Retinal pigment epithelial cell (primary cell): ENCODE measurements around the gene PRDM16.

Experiments used
- DNase-seq: peaks from one replicate; pipeline ENCODE4 v3.0.0-alpha.2; 2010; ENCODE audit warnings: low read depth
- H3K4me3 ChIP-seq: 2 replicates; pipeline ENCODE4 v1.5.1; 2011; ENCODE audit warnings: mild to moderate bottlenecking, low read length, control low read depth, moderate library complexity
- TF ChIP-seq, protein P1 (sequence below): conservative IDR thresholded peaks from 2 replicates; pipeline ENCODE4 v1.5.1; 2011; ENCODE audit warnings: low read depth, low read length, control low read depth, inconsistent platforms

Gene PRDM16

DNA sequence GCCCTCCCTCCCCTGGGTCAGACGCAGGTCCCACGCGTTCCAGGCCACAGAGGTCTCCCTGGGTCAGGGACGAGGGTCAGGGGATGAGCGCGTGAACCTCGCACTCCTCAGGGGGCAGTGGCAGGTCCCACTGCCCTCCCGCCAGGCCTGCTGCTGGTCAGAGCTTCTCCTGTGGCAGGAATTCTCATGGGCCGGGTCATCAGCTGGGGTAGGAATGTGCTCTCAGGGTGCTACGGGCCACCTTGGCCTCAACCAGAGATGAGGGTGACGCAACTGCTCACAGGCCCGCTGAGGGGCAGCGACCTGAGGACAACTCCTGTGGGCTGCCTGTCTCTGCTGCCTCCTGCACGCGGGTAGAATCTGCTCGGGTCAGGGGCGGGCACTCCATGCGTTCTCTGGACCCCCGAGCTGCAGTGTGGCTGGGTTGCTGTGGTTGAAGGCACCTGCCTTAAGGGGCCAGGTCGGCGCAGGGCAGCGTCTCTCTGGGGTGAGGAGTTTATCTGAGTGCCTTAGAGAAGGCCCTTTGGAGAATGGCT is 128.8 kb downstream of the PRDM16 start:
- no peak for DNase-seq
- TF ChIP-seq, protein P1, sequence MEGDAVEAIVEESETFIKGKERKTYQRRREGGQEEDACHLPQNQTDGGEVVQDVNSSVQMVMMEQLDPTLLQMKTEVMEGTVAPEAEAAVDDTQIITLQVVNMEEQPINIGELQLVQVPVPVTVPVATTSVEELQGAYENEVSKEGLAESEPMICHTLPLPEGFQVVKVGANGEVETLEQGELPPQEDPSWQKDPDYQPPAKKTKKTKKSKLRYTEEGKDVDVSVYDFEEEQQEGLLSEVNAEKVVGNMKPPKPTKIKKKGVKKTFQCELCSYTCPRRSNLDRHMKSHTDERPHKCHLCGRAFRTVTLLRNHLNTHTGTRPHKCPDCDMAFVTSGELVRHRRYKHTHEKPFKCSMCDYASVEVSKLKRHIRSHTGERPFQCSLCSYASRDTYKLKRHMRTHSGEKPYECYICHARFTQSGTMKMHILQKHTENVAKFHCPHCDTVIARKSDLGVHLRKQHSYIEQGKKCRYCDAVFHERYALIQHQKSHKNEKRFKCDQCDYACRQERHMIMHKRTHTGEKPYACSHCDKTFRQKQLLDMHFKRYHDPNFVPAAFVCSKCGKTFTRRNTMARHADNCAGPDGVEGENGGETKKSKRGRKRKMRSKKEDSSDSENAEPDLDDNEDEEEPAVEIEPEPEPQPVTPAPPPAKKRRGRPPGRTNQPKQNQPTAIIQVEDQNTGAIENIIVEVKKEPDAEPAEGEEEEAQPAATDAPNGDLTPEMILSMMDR = no peak
- H3K4me3 ChIP-seq = no peak overlapping the region

DNA sequence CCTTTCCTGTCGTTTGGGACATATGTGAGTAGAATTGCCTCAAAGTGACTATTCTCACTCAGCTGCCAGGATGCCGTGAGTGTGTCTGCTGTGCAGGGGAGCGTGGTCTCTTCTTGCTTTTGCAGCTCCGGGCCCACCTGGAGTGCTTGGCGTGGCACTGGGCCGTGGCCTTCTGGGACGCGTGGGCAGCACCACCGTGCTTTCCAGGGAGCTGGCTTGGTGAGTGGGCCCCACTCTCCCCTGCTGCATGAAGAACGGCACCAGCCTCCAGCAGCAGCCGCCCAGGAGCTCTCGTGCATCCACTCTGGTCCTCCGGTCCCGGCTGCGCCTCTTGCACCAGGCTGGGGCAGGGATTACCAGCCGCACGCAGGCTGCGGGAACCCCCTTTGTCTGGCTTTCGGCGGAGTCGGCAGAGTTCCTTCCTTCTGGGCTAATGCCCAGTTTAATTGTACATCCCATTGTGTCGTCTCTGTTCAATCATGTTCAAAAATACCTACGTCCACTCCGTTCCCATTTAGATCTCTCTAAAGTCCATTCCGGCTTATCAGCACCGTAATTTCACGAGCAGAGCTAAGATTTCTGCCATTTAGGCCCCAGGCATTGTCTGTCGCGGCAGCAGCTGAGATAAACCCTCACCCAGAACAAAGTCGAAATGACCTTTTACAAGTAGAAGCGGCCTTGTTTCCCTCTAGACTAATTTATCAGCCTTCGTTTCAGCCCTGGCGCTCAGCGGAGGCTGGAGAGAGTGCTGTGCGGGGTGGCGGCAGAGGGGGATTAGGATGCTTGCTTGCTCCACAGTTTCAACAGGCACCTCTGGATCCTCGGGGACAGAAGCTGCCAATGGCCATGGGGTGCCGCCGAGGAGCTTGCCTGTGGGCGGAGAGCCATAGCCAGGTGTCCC is 129.6 kb downstream of the PRDM16 start:
- H3K4me3 ChIP-seq = no peak overlapping the region
- DNase-seq = no peak
- TF ChIP-seq, protein P1 = no peak

DNA sequence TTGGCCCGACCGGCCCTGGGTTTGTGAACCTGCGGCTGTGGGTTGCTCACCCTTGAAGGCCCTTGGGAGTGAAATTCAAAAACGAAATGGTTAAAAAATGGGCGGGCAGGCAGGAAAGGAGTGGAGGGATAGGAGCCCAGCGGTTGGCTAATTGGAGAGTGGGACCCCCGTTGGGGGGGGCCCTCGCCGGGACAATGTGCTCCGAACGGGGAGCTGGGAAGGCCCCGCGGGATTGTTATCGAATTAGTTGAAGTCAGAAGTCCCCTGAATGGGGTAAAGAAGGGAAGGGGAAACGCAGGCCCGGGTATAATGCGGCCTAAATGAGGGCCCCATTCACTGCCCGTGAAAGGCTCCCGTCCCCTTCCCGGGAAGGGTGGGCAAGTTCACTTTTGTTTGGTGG is 135.7 kb downstream of the PRDM16 start:
- TF ChIP-seq, protein P1 = no peak
- DNase-seq = no peak
- H3K4me3 ChIP-seq = no peak overlapping the region

- no peak for DNase-seq
- no peak overlapping the region for H3K4me3 ChIP-seq
- TF ChIP-seq, protein P1 = no peak
Observed at GRCh38 chr1:3205815-3206214, 136.8 kb downstream of the PRDM16 start.

DNA sequence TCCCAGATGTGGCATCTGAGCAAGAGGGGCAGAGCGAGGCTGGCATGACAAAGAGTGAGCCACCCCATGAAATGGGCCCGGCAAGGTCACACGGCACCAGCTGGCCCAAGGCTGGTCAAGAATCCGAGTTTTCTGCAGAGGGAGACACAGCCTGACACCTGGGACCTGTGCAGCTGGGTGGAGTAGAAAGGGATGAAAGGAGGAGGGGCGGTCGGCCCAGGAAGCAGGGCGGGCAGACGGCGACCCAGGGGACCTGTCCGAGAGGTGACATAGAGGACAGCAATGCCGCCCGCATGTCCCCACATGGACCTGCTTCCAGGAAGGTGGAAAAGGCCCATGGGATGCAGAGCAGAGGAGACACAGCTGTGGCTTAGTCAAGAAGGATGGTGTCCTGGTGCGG is 137.7 kb downstream of the PRDM16 start:
- no peak overlapping the region for H3K4me3 ChIP-seq
- no peak for DNase-seq
- TF ChIP-seq, protein P1 = no peak

GRCh38 chr1:3207217-3207848 is 138.3 kb downstream of the PRDM16 start:
- H3K4me3 ChIP-seq = no peak overlapping the region
- TF ChIP-seq, protein P1 = no peak
- no peak for DNase-seq
